ENCODE results near the gene TP53RK. TPM values are rescaled to one million over a fixed set of nuclear protein-coding genes. Genes with fewer than 3 reads are reported as not detected.

The TP53RK gene
- polyA plus RNA-seq, 1 experiment: 14.3 TPM

GRCh38 chr20:46720019-46720418, 30.8 kb upstream of the TP53RK start:
- ChIA-PET CTCF (interaction anchor here (0.5 kb wide), 1 partner anchor 595 kb away, joined by 3 read pairs; no protein-coding TSS in a partner anchor), POLR2A (no interaction called here)
- Histone ChIP-seq H3K9me3 (ENCODE audit: control insufficient read depth, insufficient read depth, low read length) (peaks cover 10% of the 10 kb centered on the region), H3K4me3 (ENCODE audit: low read depth, low read length) (no peak overlapping the region), H3K27ac (ENCODE audit: low read depth, low read length) (no peak overlapping the region), H3K27me3 (ENCODE audit: control insufficient read depth, insufficient read depth, low read length) (no peaks in the 10 kb centered on the region)
- no peak for DNase-seq (ENCODE audit: low read depth, low spot score)
- TF ChIP-seq, protein P1, sequence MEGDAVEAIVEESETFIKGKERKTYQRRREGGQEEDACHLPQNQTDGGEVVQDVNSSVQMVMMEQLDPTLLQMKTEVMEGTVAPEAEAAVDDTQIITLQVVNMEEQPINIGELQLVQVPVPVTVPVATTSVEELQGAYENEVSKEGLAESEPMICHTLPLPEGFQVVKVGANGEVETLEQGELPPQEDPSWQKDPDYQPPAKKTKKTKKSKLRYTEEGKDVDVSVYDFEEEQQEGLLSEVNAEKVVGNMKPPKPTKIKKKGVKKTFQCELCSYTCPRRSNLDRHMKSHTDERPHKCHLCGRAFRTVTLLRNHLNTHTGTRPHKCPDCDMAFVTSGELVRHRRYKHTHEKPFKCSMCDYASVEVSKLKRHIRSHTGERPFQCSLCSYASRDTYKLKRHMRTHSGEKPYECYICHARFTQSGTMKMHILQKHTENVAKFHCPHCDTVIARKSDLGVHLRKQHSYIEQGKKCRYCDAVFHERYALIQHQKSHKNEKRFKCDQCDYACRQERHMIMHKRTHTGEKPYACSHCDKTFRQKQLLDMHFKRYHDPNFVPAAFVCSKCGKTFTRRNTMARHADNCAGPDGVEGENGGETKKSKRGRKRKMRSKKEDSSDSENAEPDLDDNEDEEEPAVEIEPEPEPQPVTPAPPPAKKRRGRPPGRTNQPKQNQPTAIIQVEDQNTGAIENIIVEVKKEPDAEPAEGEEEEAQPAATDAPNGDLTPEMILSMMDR (IDR thresholded peaks at IDR 0.05; ENCODE audit: low read depth, low read length): no peak

GRCh38 chr20:46717818-46718541, 28.7 kb upstream of the TP53RK start:
- ChIA-PET CTCF (interaction anchor here (0.8 kb wide), 1 partner anchor 35 kb away, joined by 4 read pairs; no protein-coding TSS in a partner anchor), POLR2A (no interaction called here)
- Histone ChIP-seq H3K9me3 (ENCODE audit: control insufficient read depth, insufficient read depth, low read length) (peaks cover 10% of the 10 kb centered on the region; the same call in 1 of the 2 replicates), H3K27me3 (ENCODE audit: control insufficient read depth, insufficient read depth, low read length) (no peaks in the 10 kb centered on the region), H3K4me3 (ENCODE audit: low read depth, low read length) (no peak overlapping the region), H3K27ac (ENCODE audit: low read depth, low read length) (no peak overlapping the region)
- DNase-seq (ENCODE audit: low read depth, low spot score): no peak
- TF ChIP-seq, protein P1 (IDR thresholded peaks at IDR 0.05; ENCODE audit: low read depth, low read length): no peak

DNA sequence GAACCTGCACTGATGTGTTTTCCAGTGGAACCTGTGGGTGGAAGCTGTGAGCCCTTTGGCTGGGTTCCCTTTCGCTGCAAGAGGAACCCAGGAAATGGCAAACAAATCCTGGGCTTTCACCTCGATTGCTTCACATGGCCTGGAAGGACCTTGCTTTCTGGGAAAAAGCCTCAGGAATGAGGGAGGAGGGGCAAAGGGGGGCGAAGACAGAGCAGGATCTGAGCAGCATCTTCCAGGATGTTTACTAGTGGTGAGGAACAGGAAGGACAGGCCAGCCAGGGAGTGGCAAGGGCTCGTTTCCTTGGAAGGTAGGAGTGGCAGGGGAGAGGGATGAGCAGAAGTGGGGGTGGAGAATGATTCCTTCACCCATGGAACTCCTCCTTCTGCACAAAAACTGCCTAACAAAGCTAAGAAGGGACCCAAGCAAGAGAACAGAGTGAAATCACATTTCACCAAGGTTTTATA, 26.1 kb upstream of the TP53RK start:
- H3K9me3 ChIP-seq (ENCODE audit: control insufficient read depth, insufficient read depth, low read length): peaks cover 5% of the 10 kb centered on the region; the same call in 1 of the 2 replicates
- no peaks in the 10 kb centered on the region for H3K27me3 ChIP-seq (ENCODE audit: control insufficient read depth, insufficient read depth, low read length)
- DNase-seq (ENCODE audit: low read depth, low spot score): peak; percentile 49
- peak overlapping the region; percentile 58 for H3K27ac ChIP-seq (ENCODE audit: low read depth, low read length)
- ChIA-PET POLR2A (interaction anchor here (0.5 to 1.2 kb wide), 3 partner anchors 10 to 28 kb away, joined by 3 to 7 read pairs (median 3); no protein-coding TSS in a partner anchor), CTCF (interaction anchor here (0.6 to 1.1 kb wide), 2 partner anchors 21 to 1342 kb away, joined by 3 read pairs; no protein-coding TSS in a partner anchor)
- H3K4me3 ChIP-seq (ENCODE audit: low read depth, low read length): no peak overlapping the region
- TF ChIP-seq, protein P1 (IDR thresholded peaks at IDR 0.05; ENCODE audit: low read depth, low read length): peak; percentile 27; the same call in 1 of the 2 replicates

- Histone ChIP-seq H3K27me3 (ENCODE audit: control insufficient read depth, insufficient read depth, low read length) (no peaks in the 10 kb centered on the region), H3K27ac (ENCODE audit: low read depth, low read length) (peak overlapping the region; percentile 11), H3K9me3 (ENCODE audit: control insufficient read depth, insufficient read depth, low read length) (no peaks in the 10 kb centered on the region; the same call in 1 of the 2 replicates), H3K4me3 (ENCODE audit: low read depth, low read length) (no peak overlapping the region)
- CTCF ChIA-PET: no interaction called here
- POLR2A ChIA-PET: no interaction called here
- DNase-seq (ENCODE audit: low read depth, low spot score): no peak
- TF ChIP-seq, protein P1 (IDR thresholded peaks at IDR 0.05; ENCODE audit: low read depth, low read length): no peak
Measured at GRCh38 chr20:46713957-46714834, 25.0 kb upstream of the TP53RK start.
